Measurements from ENCODE around the gene KLHL6.
A peak's percentile ranks its signal among the peaks of the same experiment; 100 is the strongest.
"Not testable (repeated sequence)": the region's sequence is repeated elsewhere in the genome, so short reads cannot be mapped to it uniquely, and the experiment has no call there.

KLHL6 gene

DNA sequence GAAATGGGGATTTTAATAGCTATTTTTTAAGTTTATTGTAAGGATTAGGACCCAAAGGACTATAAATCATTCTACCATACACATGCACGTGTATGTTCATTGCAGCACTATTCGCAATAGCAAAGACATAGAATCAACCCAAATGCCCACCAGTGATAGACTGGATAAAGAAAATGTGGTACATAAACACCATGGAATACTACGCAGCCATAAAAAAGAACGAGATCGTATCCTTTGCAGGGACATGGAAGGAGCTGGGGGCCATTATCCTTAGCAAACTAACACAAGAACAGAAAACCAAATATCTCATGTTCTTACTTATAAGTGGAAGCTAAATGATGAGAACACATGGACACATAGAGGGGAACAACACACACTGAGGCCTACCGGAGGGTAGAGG lies 26.7 kb downstream of the KLHL6 start:
- not testable (repeated sequence) for DNase-seq

DNA sequence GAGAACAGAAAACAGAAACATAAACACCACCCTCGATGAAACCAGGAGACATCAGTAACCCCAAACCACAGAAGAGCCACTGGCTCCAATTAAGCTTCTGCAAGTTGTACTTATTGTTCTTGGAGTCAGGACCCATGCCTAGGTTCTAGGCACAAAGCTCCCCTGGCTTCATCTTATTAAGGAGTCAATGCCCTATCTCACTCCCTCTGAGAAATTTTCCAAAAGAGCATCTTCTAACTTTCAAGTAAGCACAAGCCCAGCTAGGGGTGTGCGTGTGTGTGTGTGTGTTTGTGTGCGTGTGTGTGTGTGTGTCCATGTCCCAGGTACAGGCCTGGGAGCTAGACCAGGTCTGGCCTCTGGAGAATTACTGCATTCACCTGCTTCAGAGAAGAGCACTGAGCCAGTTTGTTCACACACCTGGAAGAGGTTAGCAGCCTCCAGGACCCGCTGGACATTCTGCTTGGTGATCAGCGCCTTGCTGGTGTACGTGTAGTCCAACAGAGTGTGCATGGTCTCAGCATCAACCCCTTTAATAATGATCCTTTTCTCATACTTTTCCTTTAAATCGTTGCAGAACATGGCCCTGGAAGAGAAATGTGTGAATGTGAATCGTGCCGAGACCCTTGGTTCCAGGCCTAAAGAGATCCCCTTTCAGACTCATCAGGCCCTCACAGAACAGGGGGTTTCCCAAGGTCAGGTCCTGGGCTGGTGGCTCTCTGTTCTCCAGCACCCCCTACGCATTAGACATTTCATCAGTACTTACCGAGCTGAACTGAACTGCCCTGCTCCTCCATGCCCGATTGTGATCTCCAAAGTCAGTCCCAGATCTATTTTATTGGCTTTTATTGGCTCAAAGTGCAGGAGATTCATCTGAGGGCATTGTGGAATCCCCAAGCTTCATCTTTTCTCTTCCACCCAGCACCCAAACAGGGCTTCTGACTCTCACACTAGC lies 27.8 kb downstream of the KLHL6 start:
- DNase-seq: no peak

DNA sequence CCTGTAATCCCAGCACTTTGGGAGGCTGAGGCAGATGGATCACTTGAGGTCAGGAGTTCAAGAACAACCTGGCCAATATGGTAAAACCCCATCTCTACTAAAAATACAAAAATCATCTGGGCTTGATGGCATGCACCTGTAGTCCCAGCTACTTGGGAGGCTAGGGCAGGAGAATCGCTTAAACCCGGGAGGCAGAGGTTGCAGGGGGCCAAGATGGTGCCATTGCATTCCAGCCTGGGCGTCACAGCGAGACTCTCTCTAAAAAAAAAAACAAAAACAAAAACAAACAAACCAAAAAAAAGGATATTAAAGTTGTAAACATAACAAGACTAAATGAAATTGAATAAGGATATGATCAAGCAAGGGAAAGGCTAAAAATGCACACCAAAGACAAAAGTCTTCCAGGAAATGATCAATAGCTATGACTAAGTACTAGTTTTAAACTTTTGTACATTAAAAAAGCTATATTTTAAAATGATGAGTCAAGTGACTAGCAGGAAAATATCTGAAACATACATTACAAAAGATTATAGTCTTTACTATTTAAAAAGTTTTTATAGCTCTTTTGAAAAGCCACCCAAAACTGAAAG lies 28.6 kb downstream of the KLHL6 start:
- no peak for DNase-seq

DNA sequence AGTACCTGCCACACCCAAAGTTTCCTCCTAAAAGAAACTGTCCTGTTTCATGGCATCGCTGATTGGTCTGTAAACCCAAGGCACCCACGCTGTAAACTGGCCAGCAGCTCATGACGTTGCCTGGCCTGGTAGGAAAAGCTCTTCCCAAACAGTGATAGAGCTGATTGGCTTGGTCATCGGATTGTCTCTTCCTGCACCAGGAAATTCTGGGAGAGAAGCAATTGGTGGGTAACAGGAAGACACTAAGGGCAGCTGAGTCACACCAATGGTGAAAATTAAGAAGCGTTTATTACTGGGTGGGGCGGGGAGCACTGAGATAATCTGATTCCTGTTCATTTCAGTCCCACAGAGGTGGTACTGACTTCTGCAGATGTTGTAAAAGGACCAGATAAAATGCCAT lies 31.0 kb downstream of the KLHL6 start:
- DNase-seq: no peak

DNA sequence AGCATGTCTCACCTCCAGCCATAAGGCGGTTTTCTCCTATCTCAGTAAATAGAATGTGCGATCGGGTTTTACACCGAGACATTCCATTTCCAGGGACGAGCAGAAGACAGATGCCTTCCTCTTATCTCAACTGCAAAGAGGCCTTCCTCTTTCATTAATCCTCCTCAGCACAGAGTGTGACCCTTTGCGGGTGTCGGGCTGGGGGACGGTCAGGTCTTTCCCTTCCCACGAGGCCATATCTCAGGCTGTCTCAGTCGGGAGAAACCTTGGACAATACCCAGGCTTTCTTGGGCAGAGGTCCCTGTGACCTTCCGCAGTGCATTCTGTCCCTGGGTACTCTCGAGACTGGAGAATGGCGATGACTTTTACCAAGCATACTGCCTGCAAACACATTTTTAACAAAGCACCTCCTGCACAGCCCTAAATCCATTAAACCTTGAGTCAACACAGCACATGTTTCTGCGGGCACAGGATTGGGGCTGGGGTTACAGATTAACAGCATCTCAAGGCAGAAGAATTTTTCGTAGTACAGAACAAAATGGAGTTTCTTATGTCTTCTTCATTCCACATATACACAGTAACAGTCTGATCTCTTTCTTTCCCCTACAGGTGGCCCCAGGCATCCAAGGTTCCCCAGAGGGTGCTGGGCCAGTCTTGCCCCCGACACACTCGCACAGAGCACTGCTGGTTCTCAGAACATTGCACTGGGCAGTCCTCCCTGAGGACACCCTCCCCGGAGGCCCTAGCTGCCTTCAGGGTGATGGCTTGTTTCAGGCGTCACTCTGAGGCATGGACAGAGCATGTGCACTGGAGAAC lies 34.6 kb downstream of the KLHL6 start:
- DNase-seq: not testable (repeated sequence)

DNA sequence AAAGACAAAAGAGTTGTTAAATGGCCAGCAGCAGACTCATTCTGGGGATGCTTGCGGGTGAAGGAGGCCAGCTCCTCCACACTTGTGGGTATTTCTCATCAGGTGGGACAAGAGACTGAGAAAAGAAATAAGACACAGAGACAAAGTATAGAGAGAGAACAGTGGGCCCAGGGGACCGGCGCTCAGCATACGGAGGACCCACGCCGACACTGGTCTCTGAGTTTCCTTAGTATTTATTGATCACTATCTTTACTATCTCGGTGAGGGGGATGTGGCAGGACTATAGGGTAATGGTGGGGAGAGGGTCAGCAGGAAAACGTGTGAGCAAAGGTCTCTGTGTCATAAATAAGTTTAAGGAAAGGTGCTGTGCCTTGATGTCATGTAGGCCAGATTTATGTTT lies 35.2 kb downstream of the KLHL6 start:
- DNase-seq: not testable (repeated sequence)

DNA sequence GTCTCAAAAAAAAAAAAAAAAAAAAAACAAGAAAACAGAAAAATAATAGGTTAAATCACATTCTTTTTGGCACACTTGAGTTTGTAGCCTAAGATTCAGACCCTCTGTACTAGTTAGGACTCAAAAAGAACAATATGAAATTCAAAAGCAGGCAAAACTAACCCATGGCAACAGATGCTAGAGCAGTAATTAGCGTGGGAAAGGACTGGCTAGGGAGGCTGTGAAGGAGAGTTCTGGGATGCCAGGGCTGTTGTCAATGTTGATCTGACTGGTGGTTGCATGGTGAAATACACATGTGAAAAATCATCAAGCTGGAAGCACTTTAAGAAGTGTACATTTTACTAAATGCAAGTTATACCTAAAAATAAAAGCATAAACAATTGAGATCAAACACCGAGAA lies 35.6 kb downstream of the KLHL6 start:
- no peak for DNase-seq

DNA sequence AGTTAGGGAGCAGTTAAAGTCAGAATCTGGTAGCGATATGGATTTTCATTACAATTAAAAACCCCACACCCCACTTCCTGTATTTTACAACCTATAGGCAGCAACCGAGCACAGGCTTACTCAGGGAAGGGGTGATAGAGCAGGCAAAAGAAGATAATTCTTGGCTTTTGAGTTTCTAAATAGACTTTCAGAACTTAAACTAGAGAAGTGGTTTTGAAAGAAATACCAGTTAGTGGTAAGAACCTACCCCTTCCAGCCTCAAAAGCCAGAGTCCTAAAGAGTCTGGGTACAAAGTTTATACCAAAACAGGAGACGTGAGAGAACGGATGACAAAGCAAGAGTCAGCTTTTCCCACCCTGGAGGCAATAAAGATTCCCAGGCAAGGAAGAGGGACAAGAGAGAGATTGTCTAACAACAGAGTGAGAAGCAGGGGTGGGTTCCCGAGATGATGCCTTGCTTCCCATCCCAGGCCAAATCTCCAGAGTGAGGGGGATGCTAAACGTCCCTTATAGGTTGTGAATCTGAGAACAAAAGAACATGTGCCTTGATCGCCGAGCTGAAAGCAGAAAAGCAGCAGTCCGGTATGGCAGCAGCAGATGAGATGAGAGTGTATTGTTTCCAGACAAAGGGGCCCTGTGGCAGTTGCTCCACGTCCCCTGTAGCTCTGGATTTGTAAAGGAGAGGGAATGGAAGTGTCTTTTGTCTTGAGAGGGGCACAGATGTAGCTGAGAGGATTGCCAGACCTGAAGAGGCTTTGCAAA lies 36.8 kb downstream of the KLHL6 start:
- peak; percentile 78 for DNase-seq

DNA sequence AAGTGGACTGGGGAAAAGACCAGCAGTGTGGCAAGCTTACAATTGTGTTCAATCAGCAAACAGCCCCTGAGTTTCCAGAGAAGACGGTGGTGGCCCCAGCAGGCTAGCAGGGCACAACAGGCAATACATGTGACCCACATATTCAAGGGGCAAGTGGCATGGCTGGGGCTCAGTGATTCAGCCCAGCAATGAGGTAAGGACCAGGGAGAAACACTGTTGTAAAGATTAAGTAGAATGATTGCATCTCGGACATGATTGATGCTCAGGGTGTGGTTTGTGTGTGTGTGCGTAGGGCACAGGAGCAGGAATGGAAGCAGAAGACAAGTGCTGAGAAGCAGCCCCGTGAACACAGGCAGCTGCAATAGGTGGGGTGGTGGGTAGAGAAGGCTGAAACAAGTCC lies 37.9 kb downstream of the KLHL6 start:
- no peak for DNase-seq

DNA sequence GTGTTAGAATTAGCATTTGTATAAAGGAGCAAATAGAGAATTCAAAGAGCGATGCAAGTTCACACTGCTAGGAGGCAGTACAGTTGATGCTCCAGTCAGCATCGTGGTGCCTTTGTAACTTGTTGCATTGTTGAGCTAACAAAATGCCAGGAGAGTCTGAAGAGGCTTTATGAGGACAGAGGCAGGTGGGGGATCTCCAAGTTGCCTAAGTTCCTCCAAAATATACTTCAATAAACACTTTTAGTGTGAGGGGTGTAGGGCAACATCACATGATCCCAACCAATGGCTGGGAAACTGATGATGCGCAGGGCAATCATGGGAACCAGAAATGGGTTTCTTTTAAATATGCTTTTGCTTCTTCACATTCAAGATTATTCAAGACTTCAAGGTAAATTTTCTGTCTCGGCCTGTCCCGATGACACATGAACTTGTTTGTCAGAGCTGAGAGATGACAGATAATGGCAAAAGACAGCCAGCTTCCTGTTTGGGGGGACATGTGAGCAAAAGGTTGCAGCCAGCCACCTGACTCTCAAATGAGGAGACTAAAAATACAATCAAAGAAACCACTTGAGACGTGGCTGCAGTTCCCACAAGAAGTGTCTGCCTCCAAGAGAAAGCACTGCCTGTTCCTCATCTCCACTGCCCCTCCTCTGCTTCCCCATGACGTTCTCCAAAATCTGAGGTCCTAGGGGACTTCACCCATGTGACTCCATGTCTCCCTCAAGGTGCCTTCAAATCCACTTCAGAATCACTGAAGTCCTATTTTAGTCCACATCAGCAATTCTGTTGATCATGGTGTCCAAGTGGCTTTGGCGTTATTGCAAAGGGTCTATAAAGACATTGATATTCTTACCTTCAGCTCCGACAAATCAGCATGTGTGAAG lies 39.3 kb downstream of the KLHL6 start:
- DNase-seq: no peak

DNA sequence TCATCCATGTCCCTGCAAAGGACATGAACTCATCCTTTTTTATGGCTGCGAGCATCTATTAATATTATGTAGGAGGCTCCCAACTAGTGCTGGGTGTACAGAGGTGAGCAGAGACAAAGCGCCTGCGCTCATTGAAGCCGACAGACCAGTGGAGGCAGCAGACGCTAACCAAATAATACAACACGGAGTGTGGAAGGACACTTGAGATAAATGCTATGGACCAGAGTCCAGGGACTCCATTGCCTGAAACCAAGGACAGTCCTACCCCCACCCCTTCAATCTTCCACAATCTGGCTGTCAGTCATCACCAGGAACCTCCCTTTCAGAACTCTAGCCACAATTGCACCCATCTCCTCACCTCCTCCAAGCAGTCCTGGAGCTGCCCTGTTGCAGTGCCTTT lies 41.5 kb downstream of the KLHL6 start:
- no peak for DNase-seq

DNA sequence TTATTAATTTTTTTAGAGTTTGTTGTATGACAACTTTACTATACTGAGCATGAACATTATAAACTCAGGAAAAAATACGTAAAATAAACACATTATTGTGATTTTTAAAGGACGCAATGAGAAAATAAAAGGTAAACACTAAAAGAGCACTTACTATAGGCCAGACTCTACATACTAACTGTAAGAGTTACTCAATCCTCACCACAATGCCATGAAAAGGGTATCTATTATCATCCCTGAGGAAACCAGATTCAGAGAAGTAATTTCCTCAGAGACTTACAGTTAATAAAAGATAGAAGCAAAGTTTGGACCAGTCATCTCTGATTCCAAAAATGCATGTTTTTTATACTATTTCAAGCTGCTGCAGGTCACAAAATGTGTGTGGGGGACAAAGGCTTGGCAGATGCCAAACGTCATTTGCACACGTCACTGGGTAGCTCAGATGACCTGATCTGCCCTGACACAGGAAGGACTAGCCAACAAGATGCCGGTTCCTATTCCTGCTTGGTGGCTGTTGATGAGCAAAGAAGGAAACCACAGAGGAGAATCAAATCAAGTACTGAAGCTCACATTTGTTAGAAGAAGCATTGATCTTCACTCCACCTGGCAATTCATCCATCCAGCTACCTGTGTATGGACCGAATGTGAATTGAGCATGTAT lies 42.3 kb downstream of the KLHL6 start:
- DNase-seq: no peak

DNA sequence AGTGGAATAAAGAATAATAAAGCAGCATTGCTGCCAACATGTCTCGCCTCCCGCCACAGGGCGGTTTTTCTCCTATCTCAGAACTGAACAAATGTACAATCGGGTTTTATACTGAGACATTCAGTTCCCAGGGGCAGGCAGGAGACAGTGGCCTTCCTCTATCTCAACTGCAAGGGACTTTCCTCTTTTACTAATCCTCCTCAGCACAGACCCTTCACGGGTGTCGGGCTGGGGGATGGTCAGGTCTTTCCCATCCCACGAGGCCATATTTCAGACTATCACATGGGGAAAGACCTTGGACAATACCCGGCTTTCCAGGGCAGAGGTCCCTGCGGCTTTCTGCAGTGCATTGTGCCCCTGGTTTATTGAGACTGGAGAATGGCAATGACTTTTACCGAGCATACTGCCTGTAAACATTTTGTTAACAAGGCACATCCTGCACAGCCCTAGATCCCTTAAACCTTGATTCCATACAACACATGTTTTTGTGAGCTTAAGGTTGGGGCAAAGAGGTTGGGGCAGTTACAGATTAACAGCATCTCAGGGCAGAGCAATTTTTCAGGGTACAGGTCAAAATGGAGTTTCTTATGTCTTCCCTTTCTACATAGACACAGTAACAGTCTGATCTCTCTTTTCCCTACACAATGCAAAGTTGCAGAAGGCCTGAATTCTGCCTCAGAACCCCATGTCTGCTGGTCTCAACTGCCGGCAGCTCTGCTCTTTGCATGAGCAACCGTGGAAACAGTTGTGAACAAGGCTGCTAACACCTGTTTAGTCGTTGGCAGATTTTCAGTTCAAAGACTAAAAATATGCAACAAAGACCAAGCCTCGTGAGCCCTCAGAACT lies 44.0 kb downstream of the KLHL6 start:
- DNase-seq: not testable (repeated sequence)

DNA sequence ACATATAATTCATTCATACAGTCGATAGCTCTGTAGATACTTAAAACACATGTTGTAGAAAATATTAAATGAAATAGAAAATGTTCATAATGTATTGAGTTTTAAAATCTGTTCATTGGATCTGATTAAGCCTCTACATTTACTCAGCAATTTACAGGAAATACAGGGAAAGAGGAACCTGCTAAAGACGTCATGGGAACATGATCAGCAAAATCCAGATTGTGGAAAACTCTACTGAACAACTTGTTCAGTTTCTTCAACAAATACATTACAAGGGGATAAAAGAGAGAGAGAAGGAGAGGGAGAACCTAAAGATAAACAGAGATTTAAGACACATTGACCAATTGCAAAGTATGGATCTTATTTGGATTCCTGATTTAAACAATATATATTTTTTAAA lies 46.7 kb downstream of the KLHL6 start:
- no peak for DNase-seq

DNA sequence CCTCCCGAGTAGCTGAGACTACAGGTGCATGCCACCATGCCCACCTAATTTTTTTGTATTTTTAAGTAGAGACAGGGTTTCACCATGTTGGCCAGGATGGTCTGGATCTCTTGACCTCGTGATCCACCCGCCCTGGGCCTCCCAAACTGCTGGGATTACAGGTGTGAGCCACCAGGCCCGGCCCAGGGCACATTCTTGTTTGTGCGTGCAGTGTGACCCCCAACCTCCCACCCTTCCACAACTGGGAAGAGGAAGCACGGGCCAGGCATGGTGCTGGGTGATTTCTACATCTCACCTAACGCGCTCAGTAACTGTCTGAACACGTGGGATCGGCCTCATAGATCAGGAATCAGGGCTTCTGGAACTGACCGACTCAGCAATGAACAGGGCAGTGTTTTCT lies 48.0 kb downstream of the KLHL6 start:
- DNase-seq: no peak

DNA sequence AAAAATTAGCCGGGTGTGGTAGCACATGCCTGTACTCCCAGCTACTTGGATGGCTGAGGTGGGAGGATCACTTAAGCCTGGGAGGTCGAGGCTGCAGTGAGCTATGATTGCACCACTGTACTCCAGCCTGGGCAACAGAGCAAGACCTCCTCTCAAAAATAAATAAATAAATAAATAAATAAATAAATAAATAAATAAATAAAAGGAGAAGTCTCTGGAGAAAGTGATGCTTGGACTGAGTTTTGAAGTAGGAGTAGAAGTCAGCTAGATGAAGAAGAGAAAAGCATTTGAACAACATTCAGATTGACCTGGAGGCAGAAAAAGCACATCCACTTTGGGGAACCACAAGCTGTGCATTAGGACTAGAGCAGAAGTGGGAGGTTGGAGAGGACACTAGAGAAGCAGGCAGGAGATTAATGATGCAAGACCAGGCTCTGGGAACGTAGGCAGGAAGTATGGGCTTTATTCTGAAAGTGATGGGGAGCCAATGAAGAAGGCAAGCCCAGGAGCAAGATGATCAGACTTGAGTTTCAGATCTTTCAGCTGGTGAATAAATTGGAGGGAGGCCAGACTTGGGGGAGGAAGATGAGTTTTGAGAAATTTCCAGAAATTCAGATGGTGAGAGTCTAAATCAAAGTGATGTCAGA lies 48.7 kb downstream of the KLHL6 start:
- DNase-seq: no peak

DNA sequence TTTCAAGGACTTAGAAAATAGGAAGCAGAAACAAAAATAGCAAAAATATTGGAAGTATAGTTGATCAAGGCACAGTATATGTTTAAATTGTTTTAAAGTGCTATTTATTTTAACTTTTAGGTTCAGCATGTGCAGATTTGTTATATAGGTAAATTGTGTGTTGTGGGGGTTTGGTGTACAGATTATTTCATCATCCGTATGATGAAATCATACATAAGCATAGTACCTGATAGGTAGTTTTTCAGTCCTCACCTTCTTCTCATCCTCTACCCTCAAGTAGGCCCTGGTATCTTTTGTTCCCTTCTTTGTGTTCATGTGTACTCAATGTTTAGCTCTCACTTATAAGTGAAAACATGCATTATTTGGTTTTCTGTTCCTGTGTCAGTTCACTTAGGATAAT lies 50.9 kb downstream of the KLHL6 start:
- DNase-seq: no peak

DNA sequence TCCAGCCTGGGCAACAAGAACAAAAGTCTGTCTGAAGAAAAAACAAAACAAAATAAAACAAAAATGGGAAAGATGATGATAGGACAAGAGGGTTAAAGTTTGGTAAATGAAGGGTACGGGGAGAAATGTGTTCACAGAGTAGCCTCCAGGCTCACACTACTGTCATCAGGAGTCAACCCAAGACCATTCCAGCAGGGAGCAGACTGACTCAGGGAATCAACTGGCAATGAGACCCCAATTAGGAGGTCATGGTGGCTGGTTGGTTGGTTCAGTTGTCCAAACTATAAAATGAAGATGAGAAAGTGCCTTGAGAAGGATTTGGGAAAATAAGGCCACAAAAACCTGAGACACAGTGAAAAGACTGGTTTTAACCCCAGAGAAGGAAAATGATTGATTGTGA lies 51.8 kb downstream of the KLHL6 start:
- DNase-seq: no peak

Measured in NCI-H345 (cell line).